ENCODE results near the gene PFN1.

PFN1 gene

DNA sequence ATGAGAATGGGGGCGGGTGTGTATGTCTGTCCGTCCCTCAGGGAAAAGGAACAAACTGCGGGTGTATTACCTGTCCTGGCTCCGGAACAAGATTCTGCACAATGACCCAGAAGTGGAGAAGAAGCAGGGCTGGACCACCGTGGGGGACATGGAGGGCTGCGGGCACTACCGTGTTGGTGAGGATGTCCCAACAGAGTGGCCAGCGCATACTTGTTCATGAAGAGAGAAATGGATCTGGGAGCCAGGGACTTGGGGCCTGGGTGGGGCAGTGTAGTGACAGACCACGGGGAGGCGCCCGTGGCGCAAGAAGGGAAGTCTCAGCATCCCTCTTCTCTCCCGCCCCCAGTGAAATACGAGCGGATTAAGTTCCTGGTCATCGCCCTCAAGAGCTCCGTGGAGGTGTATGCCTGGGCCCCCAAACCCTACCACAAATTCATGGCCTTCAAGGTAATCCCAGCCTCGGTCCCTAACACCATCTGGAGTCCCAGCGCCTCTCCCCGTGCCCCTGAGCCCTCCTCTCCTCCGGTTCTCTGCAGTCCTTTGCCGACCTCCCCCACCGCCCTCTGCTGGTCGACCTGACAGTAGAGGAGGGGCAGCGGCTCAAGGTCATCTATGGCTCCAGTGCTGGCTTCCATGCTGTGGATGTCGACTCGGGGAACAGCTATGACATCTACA, 52.5 kb downstream of the PFN1 start:
- no peak for DNase-seq
